Measurements from ENCODE around the gene ELL3.

DNA sequence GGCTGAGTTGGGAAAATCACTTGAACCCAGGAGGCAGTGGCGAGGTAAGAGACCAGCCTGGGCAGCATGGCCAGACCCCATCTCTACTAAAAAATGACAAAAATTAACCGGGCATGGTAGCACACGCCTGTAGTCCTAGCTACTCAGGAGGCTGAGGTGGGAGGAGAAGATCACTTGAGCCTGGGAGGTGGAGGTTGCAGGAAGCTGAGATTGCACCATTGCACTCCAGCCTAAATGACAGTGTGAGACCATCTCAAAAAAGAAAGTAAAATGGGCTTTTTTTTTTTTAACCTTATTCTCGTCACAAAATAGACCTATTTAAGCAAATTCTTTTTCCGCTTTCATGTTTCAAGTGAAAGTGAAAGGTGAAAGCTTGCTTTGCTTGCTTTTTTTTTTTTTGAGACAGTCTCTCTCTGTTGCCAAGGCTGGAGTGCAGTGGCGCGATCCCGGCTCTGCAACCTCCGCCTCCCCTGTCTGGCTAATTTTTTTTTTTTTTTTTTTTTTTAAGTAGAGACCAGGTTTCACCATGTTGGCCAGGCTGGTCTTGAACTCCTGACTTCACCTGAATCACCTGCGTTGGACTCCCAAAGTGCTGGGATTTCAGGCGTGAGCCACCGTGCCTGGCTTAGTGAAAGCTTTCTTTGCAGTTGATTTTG lies 26.9 kb downstream of the ELL3 start:
- TF ChIP-seq, protein P1, sequence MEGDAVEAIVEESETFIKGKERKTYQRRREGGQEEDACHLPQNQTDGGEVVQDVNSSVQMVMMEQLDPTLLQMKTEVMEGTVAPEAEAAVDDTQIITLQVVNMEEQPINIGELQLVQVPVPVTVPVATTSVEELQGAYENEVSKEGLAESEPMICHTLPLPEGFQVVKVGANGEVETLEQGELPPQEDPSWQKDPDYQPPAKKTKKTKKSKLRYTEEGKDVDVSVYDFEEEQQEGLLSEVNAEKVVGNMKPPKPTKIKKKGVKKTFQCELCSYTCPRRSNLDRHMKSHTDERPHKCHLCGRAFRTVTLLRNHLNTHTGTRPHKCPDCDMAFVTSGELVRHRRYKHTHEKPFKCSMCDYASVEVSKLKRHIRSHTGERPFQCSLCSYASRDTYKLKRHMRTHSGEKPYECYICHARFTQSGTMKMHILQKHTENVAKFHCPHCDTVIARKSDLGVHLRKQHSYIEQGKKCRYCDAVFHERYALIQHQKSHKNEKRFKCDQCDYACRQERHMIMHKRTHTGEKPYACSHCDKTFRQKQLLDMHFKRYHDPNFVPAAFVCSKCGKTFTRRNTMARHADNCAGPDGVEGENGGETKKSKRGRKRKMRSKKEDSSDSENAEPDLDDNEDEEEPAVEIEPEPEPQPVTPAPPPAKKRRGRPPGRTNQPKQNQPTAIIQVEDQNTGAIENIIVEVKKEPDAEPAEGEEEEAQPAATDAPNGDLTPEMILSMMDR (IDR thresholded peaks at IDR 0.05) = no peak
- TF ChIP-seq POLR2A (IDR thresholded peaks at IDR 0.05) = no peak

Measured in tibial nerve (tissue), 3 donors.